K562 (cell line): ENCODE results near the gene RMC1. TPM values are rescaled to one million over a fixed set of nuclear protein-coding genes. Genes with fewer than 3 reads are reported as not detected.
A peak's percentile ranks its signal among the peaks of the same experiment; 100 is the strongest.

ENCODE experiments used
- CBFA2T2 ChIP-seq: fragments of 450-650 bp; conservative IDR thresholded peaks from 2 replicates; pipeline ENCODE4 v1.6.1; 2017; ENCODE audit warnings: mild to moderate bottlenecking
- CBFA2T3 ChIP-seq: fragments of 450-650 bp; IDR thresholded peaks from 2 replicates; pipeline ENCODE4 v1.6.1; 2017
- CBX3 ChIP-seq, 2 experiments: IDR thresholded peaks; 1 replicate in 1 of 2; 2 replicates in 1 of 2; pipeline ENCODE4 v1.6.1; 2012; ENCODE audit warnings: inconsistent platforms in 2 of 2, low read length in 2 of 2, borderline replicate concordance in 1 of 2, control low read depth in 1 of 2
- EGR1 ChIP-seq: fragments of 450-650 bp; conservative IDR thresholded peaks from 2 replicates; pipeline ENCODE4 v1.6.1; 2017; ENCODE audit warnings: mild to moderate bottlenecking
- GABPA ChIP-seq: fragments of 200-800 bp; sonication (Bioruptor generic); conservative IDR thresholded peaks from 2 replicates; pipeline ENCODE4 v1.6.1; 2016; ENCODE audit warnings: low read depth, missing genetic modification characterization, missing compliant biosample characterization
- ID3 ChIP-seq, 2 experiments: fragments of 250-450 bp in 1 of 2; fragments of 450-650 bp in 1 of 2; sonication (Bioruptor Pico) in 1 of 2; IDR thresholded peaks; 2 replicates each; pipeline versions ENCODE4 v1.6.1 to v1.8.0; 2016 to 2021; ENCODE audit warnings: mild to moderate bottlenecking in 2 of 2, moderate library complexity in 2 of 2, missing compliant biosample characterization in 1 of 2, missing genetic modification characterization in 1 of 2
- KLF16 ChIP-seq: IDR thresholded peaks from 2 replicates; pipeline ENCODE4 v1.6.1; 2016; ENCODE audit warnings: antibody characterized with exemption
- KLF6 ChIP-seq: fragments of 250-450 bp; sonication (Bioruptor Pico); IDR thresholded peaks from 2 replicates; pipeline ENCODE4 v1.4.0; 2020; ENCODE audit warnings: mild to moderate bottlenecking, moderate library complexity, borderline replicate concordance
- NEUROD1 ChIP-seq: fragments of 150-350 bp; IDR thresholded peaks from 2 replicates; pipeline ENCODE4 v1.6.1; 2014; ENCODE audit warnings: borderline replicate concordance, low read length, low read depth; ENCODE audit not compliant: partially characterized antibody
- PURB ChIP-seq: sonication (generic); formaldehyde crosslinking; IDR thresholded peaks from 2 replicates; pipeline ENCODE4 v1.9.0; 2021; ENCODE audit warnings: low read depth, mild to moderate bottlenecking, missing genetic modification reagents
- RB1 ChIP-seq: fragments of 450-650 bp; IDR thresholded peaks from 2 replicates; pipeline ENCODE4 v1.6.1; 2017; ENCODE audit warnings: low read depth, mild to moderate bottlenecking
- SMC3 ChIP-seq: conservative IDR thresholded peaks from 2 replicates; pipeline ENCODE4 v1.6.1; 2011; ENCODE audit warnings: low read depth, low read length, improper control_type of control experiment; ENCODE audit not compliant: insufficient read depth
- SP2 ChIP-seq: IDR thresholded peaks from 2 replicates; pipeline ENCODE4 v1.6.1; 2011; ENCODE audit warnings: mild to moderate bottlenecking, low read depth, low read length, moderate library complexity; ENCODE audit not compliant: poor library complexity, severe bottlenecking; ENCODE audit errors: extremely low read depth
- TBL1XR1 ChIP-seq, 2 experiments: IDR thresholded peaks; 2 replicates each; pipeline ENCODE4 v1.6.1; 2012; ENCODE audit warnings: improper control_type of control experiment in 2 of 2, low read length in 2 of 2, mild to moderate bottlenecking in 1 of 2
- ZNF699 ChIP-seq: fragments of 250-450 bp; sonication (Bioruptor Pico); IDR thresholded peaks from 2 replicates; pipeline ENCODE4 v1.8.0; 2021; ENCODE audit warnings: mild to moderate bottlenecking, moderate library complexity; ENCODE audit not compliant: insufficient replicate concordance
- polyA plus RNA-seq, 8 experiments: library from polyadenylated mRNA; depleted of rRNA in 4 of 8; stranded (reverse) in 5 of 8; unstranded in 3 of 8; fragments of >200 nt; fragmentation: Nextera tagmentation in 2 of 8; fragmentation: Illumina TruSeq in 1 of 8; extraction: Ambion mirVana in 2 of 8; extraction: Trizol in 1 of 8; gene quantifications; 2 replicates each; pipeline versions ENCODE4 v1.2.1 to v1.2.3, GENCODE V29; 2011 to 2014; ENCODE audit warnings: inconsistent platforms in 1 of 8, missing spikeins in 1 of 8
- total RNA-seq, 7 experiments: library from RNA; depleted of rRNA in 6 of 7; stranded (reverse); fragments of >200 nt in 6 of 7; fragmentation: Illumina TruSeq in 2 of 7; extraction: Trizol in 2 of 7; gene quantifications; 2 replicates each; pipeline versions ENCODE4 v1.2.1 to v1.2.3, GENCODE V29; 2011 to 2021; ENCODE audit warnings: low replicate concordance in 1 of 7
- TF ChIP-seq, protein P1 (sequence below): fragments of 450-650 bp; formaldehyde crosslinking; IDR thresholded peaks from 2 replicates; pipeline ENCODE4 v1.4.0; 2020; ENCODE audit warnings: mild to moderate bottlenecking, moderate library complexity
- TF ChIP-seq, protein P2 (sequence below), 2 experiments: fragments of 450-650 bp in 1 of 2; sonication (generic) in 1 of 2; formaldehyde crosslinking in 1 of 2; IDR thresholded peaks; 2 replicates each; pipeline versions ENCODE4 v1.7.1 to v1.9.0; 2016 to 2022; ENCODE audit warnings: inconsistent platforms in 1 of 2, mild to moderate bottlenecking in 1 of 2, missing genetic modification reagents in 1 of 2

Gene RMC1
- total and polyA plus RNA-seq, 9 of the 15 experiments (the other 6 are each of a cell fraction or from before 2014, with no cell fraction given): 7.5 to 42.4 (median 35.5) TPM

DNA sequence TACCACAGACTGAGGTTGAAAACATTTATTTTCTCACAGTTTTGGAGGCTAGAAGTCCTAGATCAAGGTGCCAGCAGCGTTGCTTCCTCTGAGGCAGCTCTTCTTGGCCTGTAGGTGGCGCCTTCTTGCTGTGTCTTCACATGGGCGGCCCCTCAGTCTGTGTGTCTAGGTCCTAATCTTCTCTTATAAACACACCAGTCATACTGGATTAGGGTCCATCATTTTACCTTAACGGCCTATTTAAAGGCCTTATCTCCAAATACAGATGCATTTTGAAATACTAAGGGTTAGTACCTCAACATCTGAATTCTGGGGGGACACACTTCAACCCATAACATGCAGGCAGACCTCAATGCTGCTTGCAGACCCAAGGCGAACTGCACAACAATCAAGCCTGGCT is 4.4 kb upstream of the RMC1 start (continued):
- peak; percentile 30 for TF ChIP-seq NEUROD1
- TF ChIP-seq TBL1XR1 (IDR thresholded peaks at IDR 0.05; ENCODE audit: low read length in 2 of 2): 0 out of 4 replicates have a peak, but pooled peaks of 1 of the 2 experiments have one; percentile 39
- no peak for TF ChIP-seq CBX3 (IDR thresholded peaks at IDR 0.05; ENCODE audit: borderline replicate concordance in 1 of 2, low read length in 2 of 2)
- TF ChIP-seq PURB: no peak
- TF ChIP-seq CBFA2T2: peak; percentile 27; the same call in 1 of the 2 replicates
- TF ChIP-seq, protein P1, sequence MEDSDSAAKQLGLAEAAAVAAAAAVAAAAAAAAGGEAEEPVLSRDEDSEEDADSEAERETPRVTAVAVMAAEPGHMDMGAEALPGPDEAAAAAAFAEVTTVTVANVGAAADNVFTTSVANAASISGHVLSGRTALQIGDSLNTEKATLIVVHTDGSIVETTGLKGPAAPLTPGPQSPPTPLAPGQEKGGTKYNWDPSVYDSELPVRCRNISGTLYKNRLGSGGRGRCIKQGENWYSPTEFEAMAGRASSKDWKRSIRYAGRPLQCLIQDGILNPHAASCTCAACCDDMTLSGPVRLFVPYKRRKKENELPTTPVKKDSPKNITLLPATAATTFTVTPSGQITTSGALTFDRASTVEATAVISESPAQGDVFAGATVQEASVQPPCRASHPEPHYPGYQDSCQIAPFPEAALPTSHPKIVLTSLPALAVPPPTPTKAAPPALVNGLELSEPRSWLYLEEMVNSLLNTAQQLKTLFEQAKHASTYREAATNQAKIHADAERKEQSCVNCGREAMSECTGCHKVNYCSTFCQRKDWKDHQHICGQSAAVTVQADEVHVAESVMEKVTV (CRISPR knock-in tag): peak; percentile 71
- peak; percentile 69 for TF ChIP-seq SMC3
- no peak for TF ChIP-seq SP2
- no peak for TF ChIP-seq ID3 (CRISPR knock-in tag; IDR thresholded peaks at IDR 0.05)
- 0 out of 2 replicates have a peak, but pooled peaks have one; percentile 20 for TF ChIP-seq ID3 (tag; IDR thresholded peaks at IDR 0.05)
- TF ChIP-seq, protein P2, sequence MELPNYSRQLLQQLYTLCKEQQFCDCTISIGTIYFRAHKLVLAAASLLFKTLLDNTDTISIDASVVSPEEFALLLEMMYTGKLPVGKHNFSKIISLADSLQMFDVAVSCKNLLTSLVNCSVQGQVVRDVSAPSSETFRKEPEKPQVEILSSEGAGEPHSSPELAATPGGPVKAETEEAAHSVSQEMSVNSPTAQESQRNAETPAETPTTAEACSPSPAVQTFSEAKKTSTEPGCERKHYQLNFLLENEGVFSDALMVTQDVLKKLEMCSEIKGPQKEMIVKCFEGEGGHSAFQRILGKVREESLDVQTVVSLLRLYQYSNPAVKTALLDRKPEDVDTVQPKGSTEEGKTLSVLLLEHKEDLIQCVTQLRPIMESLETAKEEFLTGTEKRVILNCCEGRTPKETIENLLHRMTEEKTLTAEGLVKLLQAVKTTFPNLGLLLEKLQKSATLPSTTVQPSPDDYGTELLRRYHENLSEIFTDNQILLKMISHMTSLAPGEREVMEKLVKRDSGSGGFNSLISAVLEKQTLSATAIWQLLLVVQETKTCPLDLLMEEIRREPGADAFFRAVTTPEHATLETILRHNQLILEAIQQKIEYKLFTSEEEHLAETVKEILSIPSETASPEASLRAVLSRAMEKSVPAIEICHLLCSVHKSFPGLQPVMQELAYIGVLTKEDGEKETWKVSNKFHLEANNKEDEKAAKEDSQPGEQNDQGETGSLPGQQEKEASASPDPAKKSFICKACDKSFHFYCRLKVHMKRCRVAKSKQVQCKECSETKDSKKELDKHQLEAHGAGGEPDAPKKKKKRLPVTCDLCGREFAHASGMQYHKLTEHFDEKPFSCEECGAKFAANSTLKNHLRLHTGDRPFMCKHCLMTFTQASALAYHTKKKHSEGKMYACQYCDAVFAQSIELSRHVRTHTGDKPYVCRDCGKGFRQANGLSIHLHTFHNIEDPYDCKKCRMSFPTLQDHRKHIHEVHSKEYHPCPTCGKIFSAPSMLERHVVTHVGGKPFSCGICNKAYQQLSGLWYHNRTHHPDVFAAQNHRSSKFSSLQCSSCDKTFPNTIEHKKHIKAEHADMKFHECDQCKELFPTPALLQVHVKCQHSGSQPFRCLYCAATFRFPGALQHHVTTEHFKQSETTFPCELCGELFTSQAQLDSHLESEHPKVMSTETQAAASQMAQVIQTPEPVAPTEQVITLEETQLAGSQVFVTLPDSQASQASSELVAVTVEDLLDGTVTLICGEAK (IDR thresholded peaks at IDR 0.05): no peak
- TF ChIP-seq, protein P2 (CRISPR knock-in tag; IDR thresholded peaks at IDR 0.05): no peak
- no peak for TF ChIP-seq ZNF699 (CRISPR knock-in tag)
- TF ChIP-seq RB1: peak; percentile 41; the same call in 1 of the 2 replicates
- TF ChIP-seq CBFA2T3: peak; percentile 53
- TF ChIP-seq EGR1: no peak
- no peak for TF ChIP-seq GABPA
- TF ChIP-seq KLF16: 0 out of 2 replicates have a peak, but pooled peaks have one; percentile 38
- no peak for TF ChIP-seq KLF6 (CRISPR knock-in tag)
